HepG2 (cell line): ENCODE data around the gene GSS. TPM values are rescaled to one million over a fixed set of nuclear protein-coding genes. Genes with fewer than 3 reads are reported as not detected.

ENCODE experiments used
- ATAC-seq: fragments of 200-7000 bp; cut with Tn5 transposase; 3 replicates; pipeline ENCODE4 v1.9.1; 2020; ENCODE audit warnings: mild to moderate bottlenecking, moderate library complexity
- BruUV-seq: library from RNA; stranded (reverse); fragments of 400-500 nt; replicated peaks from 2 replicates; lab custom pipeline; 2021; lab: Mats Ljungman, UMichigan
- CTCF ChIA-PET: fragments of 300-600 bp; formaldehyde crosslinking; extraction: SDS; loops from one replicate; lab custom pipeline; 2021; ENCODE audit warnings: low total read pairs, inconsistent platforms, low intra/inter-chr PET ratio; lab: Yijun Ruan, JAX
- POLR2A ChIA-PET: fragments of 350-600 bp; sonication (Branson Sonifier 250); formaldehyde crosslinking; loops from one replicate; lab custom pipeline; 2020; ENCODE audit warnings: antibody characterized with exemption, inconsistent platforms; lab: Yijun Ruan, JAX
- DNase-seq: peaks from one replicate; pipeline ENCODE4 v3.0.0-alpha.2; 2015; ENCODE audit warnings: low spot score
- FAIRE-seq: peaks from 3 replicates; lab custom pipeline; 2011; peaks lifted over from hg19 to GRCh38; lab: Jason Lieb, UNC
- H2AFZ ChIP-seq: one replicate; pipeline ENCODE4 v1.6.1; 2011; ENCODE audit warnings: low read length, inconsistent platforms
- H3K27ac ChIP-seq: fragments of 300-600 bp; 3 replicates; pipeline ENCODE4 v1.8.0; 2011; ENCODE audit warnings: mixed run types, mild to moderate bottlenecking, mixed read lengths, low read length, inconsistent platforms; ENCODE audit not compliant: insufficient read depth; ENCODE audit errors: extremely low read length
- H3K27me3 ChIP-seq, 2 experiments: fragments of 200-600 bp in 1 of 2; 2 replicates in 1 of 2; 3 replicates in 1 of 2; pipeline versions ENCODE4 v1.6.0 to v1.8.0; 2011; ENCODE audit warnings: low read length in 2 of 2, mild to moderate bottlenecking in 2 of 2, moderate library complexity in 2 of 2, inconsistent platforms in 1 of 2; ENCODE audit not compliant: insufficient read depth in 2 of 2, control insufficient read depth in 1 of 2
- H3K36me3 ChIP-seq, 2 experiments: fragments of 200-600 bp in 1 of 2; replicated peaks in 1 of 2; 2 replicates in 1 of 2; 3 replicates in 1 of 2; pipeline versions ENCODE4 v1.5.1 to v1.8.0; 2011; ENCODE audit warnings: low read length in 2 of 2, inconsistent platforms in 1 of 2; ENCODE audit not compliant: insufficient read depth in 2 of 2, control insufficient read depth in 1 of 2
- H3K4me1 ChIP-seq: 2 replicates; pipeline ENCODE4 v1.5.1; 2012; ENCODE audit warnings: low read length, inconsistent platforms; ENCODE audit not compliant: insufficient read depth
- H3K4me2 ChIP-seq: 2 replicates; pipeline ENCODE4 v1.6.0; 2011; ENCODE audit warnings: low read depth, low read length, inconsistent platforms
- H3K4me3 ChIP-seq, 3 experiments: fragments of 200-600 bp in 1 of 3; sonication (generic), shearing (Covaris generic) in 1 of 3; replicated peaks in 1 of 3; 2 replicates each; pipeline ENCODE4 v1.5.1; 2011 to 2016; ENCODE audit warnings: low read length in 3 of 3, inconsistent platforms in 2 of 3, low read depth in 2 of 3, mild to moderate bottlenecking in 2 of 3, control low read depth in 1 of 3, mixed read lengths in 1 of 3; ENCODE audit not compliant: insufficient read depth in 1 of 3
- H3K79me2 ChIP-seq: one replicate; pipeline ENCODE4 v1.6.1; 2011; ENCODE audit warnings: low read length, inconsistent platforms; ENCODE audit not compliant: insufficient read depth
- H3K9ac ChIP-seq: 2 replicates; pipeline ENCODE4 v1.6.0; 2011; ENCODE audit warnings: mild to moderate bottlenecking, low read depth, low read length, inconsistent platforms; ENCODE audit not compliant: insufficient read depth
- H3K9me3 ChIP-seq: 2 replicates; pipeline ENCODE4 v1.5.1; 2012; ENCODE audit warnings: mild to moderate bottlenecking, low read length
- H4K20me1 ChIP-seq: 2 replicates; pipeline ENCODE4 v1.6.0; 2011; ENCODE audit warnings: inconsistent platforms, mild to moderate bottlenecking, low read length, moderate library complexity; ENCODE audit not compliant: insufficient read depth
- BHLHE40 ChIP-seq: IDR thresholded peaks from 2 replicates; pipeline ENCODE4 v1.6.1; 2011; ENCODE audit warnings: low read length, improper control_type of control experiment
- HDAC1 ChIP-seq: sonication (generic); formaldehyde crosslinking; IDR thresholded peaks from 2 replicates; pipeline ENCODE4 v1.5.1; 2020; ENCODE audit warnings: mild to moderate bottlenecking, missing genetic modification reagents
- KLF6 ChIP-seq: IDR thresholded peaks from 2 replicates; pipeline ENCODE4 v1.8.0; 2016; ENCODE audit warnings: missing biosample characterization, missing genetic modification reagents
- NR2C2 ChIP-seq: sonication (generic); formaldehyde crosslinking; IDR thresholded peaks from 2 replicates; pipeline ENCODE4 v1.4.0; 2020; ENCODE audit warnings: missing genetic modification reagents, mild to moderate bottlenecking, moderate library complexity, borderline replicate concordance
- SALL1 ChIP-seq: sonication (generic); formaldehyde crosslinking; IDR thresholded peaks from 2 replicates; pipeline ENCODE4 v1.8.0; 2022; ENCODE audit warnings: mild to moderate bottlenecking, missing genetic modification reagents
- TMF1 ChIP-seq: sonication (generic); formaldehyde crosslinking; IDR thresholded peaks from 2 replicates; pipeline ENCODE4 v1.8.1; 2022; ENCODE audit warnings: low read depth, missing genetic modification reagents
- ZBTB38 ChIP-seq: sonication (generic); formaldehyde crosslinking; IDR thresholded peaks from 2 replicates; pipeline ENCODE4 v1.5.1; 2020; ENCODE audit warnings: mild to moderate bottlenecking, missing genetic modification reagents
- ZNF546 ChIP-seq: sonication (generic); formaldehyde crosslinking; conservative IDR thresholded peaks from 2 replicates; pipeline ENCODE4 v1.8.1; 2023; ENCODE audit warnings: mild to moderate bottlenecking, missing genetic modification reagents
- ZNF660 ChIP-seq: sonication (generic); formaldehyde crosslinking; IDR thresholded peaks from 2 replicates; pipeline ENCODE4 v1.5.1; 2020; ENCODE audit warnings: mild to moderate bottlenecking, low read depth, missing genetic modification reagents, borderline replicate concordance
- ZNF776 ChIP-seq: sonication (generic); formaldehyde crosslinking; IDR thresholded peaks from 2 replicates; pipeline ENCODE4 v1.4.0; 2020; ENCODE audit warnings: mild to moderate bottlenecking, missing genetic modification reagents
- WGBS: methylation state at CpG from one replicate; pipeline ENCODE4 v1.1.6; 2017; ENCODE audit warnings: low lambda C conversion rate; 5-methylcytosine and 5-hydroxymethylcytosine counted together
- in situ Hi-C: cut with HindIII; loops from 2 replicates; pipeline ENCODE4 v1.10.0; 2017; ENCODE audit warnings: low pct_unique_long_range_greater_than_20kb; ENCODE audit not compliant: extremely low pct_ligation_motif_present
- intact Hi-C: fragments of 100-400 bp; cut with micrococcal nuclease; formaldehyde crosslinking; loops from one replicate; pipeline ENCODE4 v1.10.0; 2022; ENCODE audit not compliant: unreplicated experiment
- polyA plus RNA-seq, 8 experiments: library from polyadenylated mRNA; depleted of rRNA in 3 of 8; stranded (reverse) in 7 of 8; unstranded in 1 of 8; fragments of >200 nt; fragmentation: Illumina TruSeq in 4 of 8; extraction: Trizol in 4 of 8; gene quantifications; 2 replicates each; pipeline versions ENCODE4 v1.2.1 to v1.2.3, GENCODE V29; 2011 to 2016; ENCODE audit warnings: low read depth in 4 of 8, missing spikeins in 1 of 8, mixed read lengths in 1 of 8; ENCODE audit not compliant: insufficient read depth in 1 of 8
- total RNA-seq, 5 experiments: library from RNA; depleted of rRNA; stranded (reverse); fragments of >200 nt; fragmentation: Illumina TruSeq; extraction: Trizol; gene quantifications; 2 replicates each; pipeline ENCODE4 v1.2.3, GENCODE V29; 2016; ENCODE audit warnings: low read depth in 1 of 5

GSS gene
- total and polyA plus RNA-seq, 2 of the 13 experiments (the other 11 are each of a cell fraction or from before 2014, with no cell fraction given): 80.1 to 102 TPM

DNA sequence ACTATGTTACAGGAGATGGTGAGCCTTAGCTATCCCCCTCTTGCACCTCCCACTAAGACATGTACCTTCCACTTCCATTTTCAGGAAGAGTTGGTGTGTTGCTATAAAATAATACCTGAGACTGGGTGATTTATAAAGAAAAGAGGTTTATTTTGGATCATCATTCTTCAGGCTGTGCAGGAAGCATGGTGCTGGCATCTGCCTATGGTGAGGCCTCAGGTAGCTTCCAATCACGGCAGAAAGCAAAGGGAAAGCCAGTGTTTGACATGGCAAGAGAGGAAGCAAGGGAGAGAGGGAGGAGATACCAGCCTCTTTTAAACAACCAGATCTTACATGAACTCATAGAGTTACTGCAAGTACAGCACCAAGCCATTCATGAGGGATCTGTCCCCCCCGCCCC, 32.2 kb downstream of the GSS start:
- Histone ChIP-seq H3K4me1 (peaks cover 6% of the 10 kb centered on the region; the same call in 1 of the 2 replicates), H4K20me1 (no peaks in the 10 kb centered on the region), H3K36me3 (peaks cover 17 to 81% of the 10 kb centered on the region in 2 experiments), H3K9ac (no peak overlapping the region), H3K4me3 (no peak overlapping the region), H3K27me3 (no peaks in the 10 kb centered on the region), H3K4me2 (no peak overlapping the region), H3K27ac (no peak overlapping the region), H2AFZ (no peak overlapping the region), H3K9me3 (no peaks in the 10 kb centered on the region; the same call in 1 of the 2 replicates), H3K79me2 (no peaks in the 10 kb centered on the region)
- DNase-seq (no peak), FAIRE-seq (no peak), ATAC-seq (no peak)
- no TSS peak for BruUV-seq
- ChIA-PET CTCF (no interaction called here), POLR2A (interaction anchor here (1.3 kb wide), 1 partner anchor 32 kb away, joined by 6 read pairs; the partner anchor contains the start of genes GSS and MYH7B)
- in situ Hi-C loops: no loop called here
- TF ChIP-seq HDAC1 (CRISPR knock-in tag) (no peak), SALL1 (CRISPR knock-in tag) (no peak), ZNF776 (CRISPR knock-in tag) (0 out of 2 replicates have a peak, but pooled peaks have one; percentile 68)
- 98% methylated on average over 2 of the region's 2 CpGs for WGBS
- intact Hi-C loops: no loop called here

DNA sequence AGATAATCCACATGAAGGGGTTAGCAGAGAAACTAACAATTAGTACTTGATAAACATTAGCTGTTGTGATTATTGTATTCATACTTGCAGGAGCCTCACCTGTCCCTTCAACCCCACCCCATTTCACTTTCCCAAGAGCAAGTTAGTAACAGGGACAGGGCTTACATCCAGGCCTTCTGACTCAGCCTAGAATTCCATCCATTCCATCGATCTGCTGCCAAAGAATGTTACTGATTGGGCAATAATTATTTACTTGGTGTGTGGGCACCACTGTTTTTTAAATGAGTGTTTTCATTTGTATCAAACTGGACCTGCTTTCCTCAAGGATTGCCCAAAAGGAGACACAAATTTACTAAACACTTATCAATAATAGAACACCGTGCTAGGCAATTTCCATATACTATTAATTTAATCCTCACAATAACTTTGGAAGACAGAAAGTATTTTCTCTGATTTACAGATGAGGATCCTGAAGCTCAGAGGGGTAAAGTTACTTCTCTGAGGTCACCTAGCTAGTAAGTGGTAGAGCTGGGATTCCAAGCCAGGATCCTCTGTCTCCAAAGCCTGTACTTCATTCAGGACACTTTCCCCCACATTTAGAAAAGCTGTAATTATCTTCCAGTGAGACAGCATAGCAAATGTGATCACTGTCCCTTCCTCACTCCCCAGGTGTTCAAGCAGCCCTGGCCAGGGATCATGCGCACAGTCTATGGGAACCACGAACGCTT, 32.8 kb downstream of the GSS start:
- ChIA-PET CTCF (no interaction called here), POLR2A (interaction anchor here (1.3 kb wide), 1 partner anchor 33 kb away, joined by 6 read pairs; the partner anchor contains the start of genes GSS and MYH7B)
- peak; percentile 43; the same call in 2 of the 3 replicates for ATAC-seq
- FAIRE-seq: no peak
- no TSS peak for BruUV-seq
- WGBS: 83% methylated on average over 5 of the region's 5 CpGs
- Histone ChIP-seq H3K9me3 (no peaks in the 10 kb centered on the region; the same call in 1 of the 2 replicates), H3K9ac (no peak overlapping the region), H2AFZ (no peak overlapping the region), H3K79me2 (no peaks in the 10 kb centered on the region), H3K4me2 (no peak overlapping the region), H3K4me3 (no peak overlapping the region), H4K20me1 (no peaks in the 10 kb centered on the region), H3K4me1 (peaks cover 6% of the 10 kb centered on the region; the same call in 1 of the 2 replicates), H3K36me3 (peaks cover 16 to 75% of the 10 kb centered on the region in 2 experiments), H3K27ac (no peak overlapping the region), H3K27me3 (no peaks in the 10 kb centered on the region)
- DNase-seq: peak; percentile 73
- in situ Hi-C loops (no loop called here), intact Hi-C loops (no loop called here)
- TF ChIP-seq ZNF660 (CRISPR knock-in tag) (no peak), KLF6 (CRISPR knock-in tag) (no peak), BHLHE40 (no peak), ZNF546 (CRISPR knock-in tag) (no peak), NR2C2 (CRISPR knock-in tag) (no peak), ZBTB38 (CRISPR knock-in tag) (no peak), TMF1 (CRISPR knock-in tag) (no peak)
